Astrocyte (in vitro differentiated cells and primary cell): ENCODE results near the gene SGCG. TPM values are rescaled to one million over a fixed set of nuclear protein-coding genes. Genes with fewer than 3 reads are reported as not detected.

ENCODE experiments used
- DNase-seq: peaks from one replicate; pipeline ENCODE4 v3.0.0-alpha.2; 2010; ENCODE audit warnings: low read depth
- FAIRE-seq: peaks from 2 replicates; lab custom pipeline; 2011; peaks lifted over from hg19 to GRCh38; lab: Jason Lieb, UNC
- H2AFZ ChIP-seq: 2 replicates; pipeline ENCODE4 v1.6.0; 2012; ENCODE audit warnings: low read depth, low read length, inconsistent platforms
- H3K27ac ChIP-seq: 2 replicates; pipeline ENCODE4 v1.5.1; 2011; ENCODE audit warnings: low read depth, low read length, inconsistent platforms
- H3K27me3 ChIP-seq: 2 replicates; pipeline ENCODE4 v1.6.0; 2011; ENCODE audit warnings: low read length, inconsistent platforms; ENCODE audit not compliant: insufficient read depth
- H3K36me3 ChIP-seq: 2 replicates; pipeline ENCODE4 v1.5.1; 2011; ENCODE audit warnings: low read length, inconsistent platforms; ENCODE audit not compliant: insufficient read depth
- H3K4me1 ChIP-seq: 2 replicates; pipeline ENCODE4 v1.5.1; 2011; ENCODE audit warnings: low read length, inconsistent platforms; ENCODE audit not compliant: insufficient read depth
- H3K4me2 ChIP-seq: 2 replicates; pipeline ENCODE4 v1.6.0; 2012; ENCODE audit warnings: low read length, inconsistent platforms
- H3K4me3 ChIP-seq: 2 replicates; pipeline ENCODE4 v1.5.1; 2011; ENCODE audit warnings: low read depth, mild to moderate bottlenecking, low read length, inconsistent platforms; ENCODE audit not compliant: insufficient read depth
- H3K79me2 ChIP-seq: 2 replicates; pipeline ENCODE4 v1.6.0; 2012; ENCODE audit warnings: mild to moderate bottlenecking, low read length, inconsistent platforms; ENCODE audit not compliant: insufficient read depth
- H3K9ac ChIP-seq: 2 replicates; pipeline ENCODE4 v1.6.0; 2012; ENCODE audit warnings: mild to moderate bottlenecking, low read length, inconsistent platforms
- H3K9me3 ChIP-seq: 2 replicates; pipeline ENCODE4 v1.5.1; 2012; ENCODE audit warnings: low read depth, mild to moderate bottlenecking, low read length, inconsistent platforms; ENCODE audit not compliant: insufficient read depth
- H4K20me1 ChIP-seq: 2 replicates; pipeline ENCODE4 v1.6.0; 2012; ENCODE audit warnings: low read length, inconsistent platforms; ENCODE audit not compliant: insufficient read depth
- H3K27ac Mint-ChIP-seq: one replicate; pipeline ENCODE4 v1.8.0; 2021; ENCODE audit warnings: mild to moderate bottlenecking, mixed read lengths; ENCODE audit not compliant: unreplicated experiment
- H3K27me3 Mint-ChIP-seq: one replicate; pipeline ENCODE4 v1.8.0; 2021; ENCODE audit warnings: low read depth, mixed read lengths; ENCODE audit not compliant: unreplicated experiment
- H3K36me3 Mint-ChIP-seq: one replicate; pipeline ENCODE4 v1.8.0; 2021; ENCODE audit warnings: low read depth, mixed read lengths; ENCODE audit not compliant: unreplicated experiment
- H3K4me1 Mint-ChIP-seq: one replicate; pipeline ENCODE4 v1.8.0; 2021; ENCODE audit warnings: low read depth, mixed read lengths; ENCODE audit not compliant: unreplicated experiment
- H3K4me3 Mint-ChIP-seq: one replicate; pipeline ENCODE4 v1.8.0; 2021; ENCODE audit warnings: mild to moderate bottlenecking, moderate library complexity, mixed read lengths; ENCODE audit not compliant: unreplicated experiment
- H3K9me3 Mint-ChIP-seq: one replicate; pipeline ENCODE4 v1.8.0; 2021; ENCODE audit warnings: mild to moderate bottlenecking, mixed read lengths; ENCODE audit not compliant: unreplicated experiment
- EZH2 ChIP-seq: IDR thresholded peaks from 2 replicates; pipeline ENCODE4 v1.6.1; 2012; ENCODE audit warnings: mild to moderate bottlenecking, low read length, inconsistent platforms; ENCODE audit not compliant: insufficient read depth
- total RNA-seq: library from RNA; stranded (reverse); gene quantifications from 2 replicates; pipeline ENCODE4 v1.2.1, GENCODE V29; 2021
- TF ChIP-seq, protein P1 (sequence below): IDR thresholded peaks from 2 replicates; pipeline ENCODE4 v1.5.1; 2011; ENCODE audit warnings: low read depth, mild to moderate bottlenecking, inconsistent platforms, low read length, moderate library complexity; ENCODE audit not compliant: insufficient read depth

SGCG gene
- total RNA-seq, 1 donor from 2014 or later: 0.18 TPM

GRCh38 chr13:23205807-23206206 lies 25.0 kb downstream of the SGCG start:
- H4K20me1 ChIP-seq: no peaks in the 10 kb centered on the region
- FAIRE-seq: no peak
- Mint-ChIP-seq H3K4me3 (no peak overlapping the region), H3K27ac (no peak overlapping the region), H3K9me3 (no peaks in the 10 kb centered on the region), H3K36me3 (no peaks in the 10 kb centered on the region), H3K27me3 (peaks cover 8% of the 10 kb centered on the region), H3K4me1 (no peaks in the 10 kb centered on the region)
- H3K4me3 ChIP-seq: no peak overlapping the region
- H3K4me2 ChIP-seq: no peak overlapping the region
- H3K27ac ChIP-seq: no peak overlapping the region
- no peaks in the 10 kb centered on the region for H3K36me3 ChIP-seq
- H3K27me3 ChIP-seq: peaks cover 2% of the 10 kb centered on the region
- H3K79me2 ChIP-seq: no peaks in the 10 kb centered on the region
- DNase-seq: no peak
- H3K9ac ChIP-seq: no peak overlapping the region
- no peaks in the 10 kb centered on the region for H3K9me3 ChIP-seq
- no peak overlapping the region for H2AFZ ChIP-seq
- TF ChIP-seq EZH2: no peak
- TF ChIP-seq, protein P1, sequence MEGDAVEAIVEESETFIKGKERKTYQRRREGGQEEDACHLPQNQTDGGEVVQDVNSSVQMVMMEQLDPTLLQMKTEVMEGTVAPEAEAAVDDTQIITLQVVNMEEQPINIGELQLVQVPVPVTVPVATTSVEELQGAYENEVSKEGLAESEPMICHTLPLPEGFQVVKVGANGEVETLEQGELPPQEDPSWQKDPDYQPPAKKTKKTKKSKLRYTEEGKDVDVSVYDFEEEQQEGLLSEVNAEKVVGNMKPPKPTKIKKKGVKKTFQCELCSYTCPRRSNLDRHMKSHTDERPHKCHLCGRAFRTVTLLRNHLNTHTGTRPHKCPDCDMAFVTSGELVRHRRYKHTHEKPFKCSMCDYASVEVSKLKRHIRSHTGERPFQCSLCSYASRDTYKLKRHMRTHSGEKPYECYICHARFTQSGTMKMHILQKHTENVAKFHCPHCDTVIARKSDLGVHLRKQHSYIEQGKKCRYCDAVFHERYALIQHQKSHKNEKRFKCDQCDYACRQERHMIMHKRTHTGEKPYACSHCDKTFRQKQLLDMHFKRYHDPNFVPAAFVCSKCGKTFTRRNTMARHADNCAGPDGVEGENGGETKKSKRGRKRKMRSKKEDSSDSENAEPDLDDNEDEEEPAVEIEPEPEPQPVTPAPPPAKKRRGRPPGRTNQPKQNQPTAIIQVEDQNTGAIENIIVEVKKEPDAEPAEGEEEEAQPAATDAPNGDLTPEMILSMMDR: no peak
- no peaks in the 10 kb centered on the region for H3K4me1 ChIP-seq

- DNase-seq: peak; percentile 33
- H3K27me3 Mint-ChIP-seq: no peaks in the 10 kb centered on the region
- no peak overlapping the region for H3K4me3 Mint-ChIP-seq
Measured at GRCh38 chr13:23212671-23213070, 31.9 kb downstream of the SGCG start.

DNA sequence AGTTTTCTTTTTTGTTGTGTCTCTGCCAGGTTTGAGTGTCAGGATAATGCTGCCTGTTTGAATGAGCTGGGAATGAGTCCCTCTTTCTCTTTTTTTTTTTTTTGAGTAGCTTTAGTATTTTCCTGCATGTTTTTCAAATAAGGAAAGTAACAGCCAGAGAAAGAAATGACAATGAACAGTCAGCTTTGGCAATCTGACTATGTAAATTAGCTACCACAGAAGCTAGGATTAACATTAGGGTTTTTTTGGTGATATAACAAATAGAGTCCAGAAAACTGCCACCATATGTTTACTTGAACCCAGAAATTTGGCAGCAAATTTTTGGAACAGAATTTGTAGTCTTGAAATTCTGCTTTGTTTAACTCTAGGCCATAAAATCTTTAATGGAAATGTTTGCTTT lies 50.5 kb downstream of the SGCG start:
- TF ChIP-seq EZH2: no peak
- TF ChIP-seq, protein P1: no peak
- Mint-ChIP-seq H3K4me3 (no peak overlapping the region), H3K9me3 (no peaks in the 10 kb centered on the region), H3K27me3 (no peaks in the 10 kb centered on the region), H3K36me3 (no peaks in the 10 kb centered on the region), H3K27ac (no peak overlapping the region), H3K4me1 (peaks cover 2% of the 10 kb centered on the region)
- Histone ChIP-seq H3K79me2 (no peaks in the 10 kb centered on the region), H2AFZ (no peak overlapping the region), H3K4me1 (no peaks in the 10 kb centered on the region), H3K9me3 (no peaks in the 10 kb centered on the region), H3K4me2 (no peak overlapping the region), H3K27ac (no peak overlapping the region), H4K20me1 (no peaks in the 10 kb centered on the region), H3K36me3 (no peaks in the 10 kb centered on the region), H3K27me3 (no peaks in the 10 kb centered on the region), H3K4me3 (no peak overlapping the region), H3K9ac (no peak overlapping the region)
- no peak for FAIRE-seq
- DNase-seq: no peak

More at GRCh38 chr13:23212671-23213070, 31.9 kb downstream of the SGCG start:
- Histone ChIP-seq H3K36me3 (no peaks in the 10 kb centered on the region), H3K9me3 (no peaks in the 10 kb centered on the region), H3K4me1 (no peaks in the 10 kb centered on the region), H3K27me3 (no peaks in the 10 kb centered on the region), H2AFZ (no peak overlapping the region), H3K27ac (no peak overlapping the region), H3K9ac (no peak overlapping the region), H3K4me3 (no peak overlapping the region), H3K79me2 (no peaks in the 10 kb centered on the region), H4K20me1 (no peaks in the 10 kb centered on the region), H3K4me2 (no peak overlapping the region)
- Mint-ChIP-seq H3K27ac (no peak overlapping the region), H3K36me3 (peaks cover 5% of the 10 kb centered on the region), H3K9me3 (peaks cover 5% of the 10 kb centered on the region), H3K4me1 (peaks cover 3% of the 10 kb centered on the region)
- TF ChIP-seq, protein P1: no peak
- no peak for TF ChIP-seq EZH2
- no peak for FAIRE-seq
